Activated CD8-positive, alpha-beta T cell treated with anti-CD3 and anti-CD28 coated beads for 36 hours (primary cell): Measurements from ENCODE around the gene PKP3. TPM values are rescaled to one million over a fixed set of nuclear protein-coding genes. Genes with fewer than 3 reads are reported as not detected.

ENCODE experiments used
- ATAC-seq: fragments of 200-7000 bp; cut with Tn5 transposase; one replicate; pipeline ENCODE4 v1.10.0; 2021; ENCODE audit warnings: mild to moderate bottlenecking, moderate library complexity
- CTCF ChIA-PET: fragments of 350-600 bp; sonication (Branson Sonifier 250); formaldehyde crosslinking; loops from one replicate; lab custom pipeline; 2021; ENCODE audit warnings: antibody characterized with exemption; lab: Charles Lee
- POLR2A ChIA-PET: fragments of 350-600 bp; sonication (Branson Sonifier 250); formaldehyde crosslinking; loops from one replicate; lab custom pipeline; 2021; ENCODE audit warnings: antibody characterized with exemption; lab: Charles Lee
- DNase-seq: peaks from one replicate; pipeline ENCODE4 v3.0.0-alpha.2; 2020
- H3K27ac Mint-ChIP-seq: one replicate; pipeline ENCODE4 v1.8.0; 2021; ENCODE audit warnings: mild to moderate bottlenecking, mixed read lengths
- H3K27me3 Mint-ChIP-seq: one replicate; pipeline ENCODE4 v1.8.0; 2021; ENCODE audit warnings: mixed read lengths
- H3K36me3 Mint-ChIP-seq: one replicate; pipeline ENCODE4 v1.8.0; 2021; ENCODE audit warnings: low read depth, mixed read lengths
- H3K4me1 Mint-ChIP-seq: one replicate; pipeline ENCODE4 v1.8.0; 2021; ENCODE audit warnings: low read depth, mixed read lengths
- H3K4me3 Mint-ChIP-seq: one replicate; pipeline ENCODE4 v1.8.0; 2021; ENCODE audit warnings: mild to moderate bottlenecking, moderate library complexity, mixed read lengths
- H3K9me3 Mint-ChIP-seq: one replicate; pipeline ENCODE4 v1.8.0; 2021; ENCODE audit warnings: mixed read lengths
- CTCF ChIP-seq: fragments of 200-600 bp; IDR thresholded peaks from one replicate; pipeline ENCODE4 v1.8.0; 2022; ENCODE audit warnings: antibody characterized with exemption, mild to moderate bottlenecking
- intact Hi-C: fragments of 100-400 bp; cut with micrococcal nuclease; formaldehyde crosslinking; loops from one replicate; pipeline ENCODE4 v1.10.0; 2022
- total RNA-seq, 2 experiments: library from RNA; stranded (reverse); gene quantifications; one replicate each; pipeline ENCODE4 v1.2.3, GENCODE V29; 2021

The PKP3 gene
- total RNA-seq, 2 experiments from 2014 or later = 0.18 TPM; not detected in 1

GRCh38 chr11:355581-356458 is 38.2 kb upstream of the PKP3 start:
- TF ChIP-seq CTCF = no peak
- intact Hi-C loops = no loop called here

DNA sequence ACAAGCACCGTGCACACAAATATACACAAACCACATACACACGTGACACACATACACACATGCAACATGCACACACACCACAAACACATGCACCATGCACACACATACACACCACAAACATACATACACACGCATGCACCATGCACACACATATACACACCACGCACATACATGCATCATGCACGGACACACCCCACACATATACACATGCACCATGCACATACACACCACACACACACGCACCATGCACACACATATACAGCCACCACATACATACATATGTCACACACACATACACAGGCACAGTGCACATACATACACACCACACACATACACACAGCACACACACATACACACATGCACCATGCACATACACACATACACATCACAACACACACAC is 37.4 kb upstream of the PKP3 start:
- intact Hi-C loops = no loop called here
- no peak overlapping the region for H3K27ac Mint-ChIP-seq
- H3K4me3 Mint-ChIP-seq = no peak overlapping the region
- DNase-seq (no peak), ATAC-seq (no peak)
- no peak for TF ChIP-seq CTCF
- ChIA-PET CTCF (interaction anchor here (2.1 to 2.4 kb wide), 2 partner anchors 17 to 40 kb away, joined by 18 to 26 read pairs; no protein-coding TSS in a partner anchor), POLR2A (interaction anchor here (1.2 to 2.4 kb wide), 10 partner anchors 29 to 150 kb away, joined by 3 to 47 read pairs (median 8); partner anchors contain the start of genes BET1L, IFITM3, PSMD13 and RIC8A)
- no peaks in the 10 kb centered on the region for H3K36me3 Mint-ChIP-seq
- H3K9me3 Mint-ChIP-seq = no peaks in the 10 kb centered on the region
- H3K4me1 Mint-ChIP-seq = peaks cover 35% of the 10 kb centered on the region
- no peaks in the 10 kb centered on the region for H3K27me3 Mint-ChIP-seq

More at GRCh38 chr11:355581-356458, 38.2 kb upstream of the PKP3 start:
- POLR2A ChIA-PET = interaction anchor here (0.6 to 2.4 kb wide), 27 partner anchors 10 to 149 kb away, joined by 3 to 47 read pairs (median 5); partner anchors contain the start of genes ANO9, BET1L, IFITM3 and PGGHG
- H3K4me3 Mint-ChIP-seq = peak overlapping the region; percentile 83
- CTCF ChIA-PET = interaction anchor here (0.9 to 2.9 kb wide), 10 partner anchors 8 to 105 kb away, joined by 3 to 26 read pairs (median 10); no protein-coding TSS in a partner anchor
- H3K27me3 Mint-ChIP-seq = no peaks in the 10 kb centered on the region
- H3K9me3 Mint-ChIP-seq = no peaks in the 10 kb centered on the region
- peak overlapping the region; percentile 96 for H3K27ac Mint-ChIP-seq
- peaks cover 42% of the 10 kb centered on the region for H3K4me1 Mint-ChIP-seq
- H3K36me3 Mint-ChIP-seq = no peaks in the 10 kb centered on the region
- ATAC-seq (peak; percentile 72), DNase-seq (peak; percentile 91)

DNA sequence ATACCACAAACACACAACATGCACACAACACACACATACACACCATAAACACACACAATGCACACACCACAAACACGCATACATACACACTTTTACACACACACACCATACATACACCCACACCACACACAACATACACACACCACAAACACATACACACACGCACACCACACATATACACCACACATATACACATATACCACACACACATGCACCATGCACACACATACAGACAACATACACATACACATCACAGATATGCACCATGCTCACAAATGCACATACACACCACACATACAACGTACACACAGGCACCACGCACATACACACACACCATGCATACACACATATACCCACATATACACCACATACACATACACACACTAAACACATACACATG is 36.4 kb upstream of the PKP3 start:
- peaks cover 29% of the 10 kb centered on the region for H3K4me1 Mint-ChIP-seq
- H3K27ac Mint-ChIP-seq = no peak overlapping the region
- ChIA-PET CTCF (interaction anchor here (2.0 kb wide), 1 partner anchor 11 kb away, joined by 6 read pairs; no protein-coding TSS in a partner anchor), POLR2A (no interaction called here)
- H3K9me3 Mint-ChIP-seq = no peaks in the 10 kb centered on the region
- DNase-seq (no peak), ATAC-seq (no peak)
- no peaks in the 10 kb centered on the region for H3K36me3 Mint-ChIP-seq
- TF ChIP-seq CTCF = no peak
- no peak overlapping the region for H3K4me3 Mint-ChIP-seq
- H3K27me3 Mint-ChIP-seq = no peaks in the 10 kb centered on the region
- intact Hi-C loops = no loop called here

DNA sequence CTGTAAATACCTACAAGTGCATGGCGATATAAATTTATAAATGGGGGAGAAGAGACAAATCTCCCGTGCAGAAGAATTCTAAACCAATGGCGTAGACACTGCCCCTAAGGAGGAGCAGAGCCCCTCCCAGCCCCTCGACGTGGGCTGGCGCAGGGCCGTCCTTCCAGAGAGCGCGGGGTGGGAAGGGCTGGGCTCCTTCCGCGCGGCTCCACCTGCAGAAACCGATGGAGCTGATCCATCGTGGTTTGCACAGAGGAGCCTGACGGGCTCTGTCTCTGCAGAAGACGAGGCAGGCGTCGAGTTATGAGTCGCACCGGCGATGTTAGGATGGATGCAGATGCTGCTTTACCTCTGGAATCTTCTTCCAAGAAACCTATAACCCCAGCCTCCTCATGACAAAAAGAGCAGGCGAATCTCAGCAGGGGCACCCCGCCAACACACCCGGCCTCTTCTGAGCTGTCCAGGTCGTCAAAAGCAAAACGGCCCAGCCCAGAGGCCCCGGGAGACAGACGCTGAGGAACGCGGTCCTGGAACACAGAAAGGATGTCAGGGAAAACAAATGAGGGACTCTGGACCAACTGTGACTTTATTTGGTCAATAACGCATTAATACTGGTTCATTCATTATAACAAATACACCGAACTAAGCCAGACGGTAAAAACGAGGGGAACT is 35.7 kb upstream of the PKP3 start:
- CTCF ChIA-PET = interaction anchor here (1.2 to 3.5 kb wide), 3 partner anchors 10 to 108 kb away, joined by 5 to 17 read pairs (median 6); no protein-coding TSS in a partner anchor
- H3K27ac Mint-ChIP-seq = no peak overlapping the region
- no peaks in the 10 kb centered on the region for H3K27me3 Mint-ChIP-seq
- no peaks in the 10 kb centered on the region for H3K9me3 Mint-ChIP-seq
- H3K36me3 Mint-ChIP-seq = no peaks in the 10 kb centered on the region
- TF ChIP-seq CTCF = no peak
- POLR2A ChIA-PET = interaction anchor here (0.6 to 1.0 kb wide), 3 partner anchors 53 to 152 kb away, joined by 3 read pairs; no protein-coding TSS in a partner anchor
- H3K4me1 Mint-ChIP-seq = peaks cover 22% of the 10 kb centered on the region
- no peak overlapping the region for H3K4me3 Mint-ChIP-seq
- DNase-seq (no peak), ATAC-seq (no peak)
- intact Hi-C loops = no loop called here
